Activated CD4-positive, CD25-positive, alpha-beta regulatory T cell treated with anti-CD3 and anti-CD28 coated beads, Interleukin-2, amount 50 U/mL, for 16 hours (primary cell): Measurements from ENCODE around the gene RAP1GAP.
"Not testable (repeated sequence)": the region's sequence is repeated elsewhere in the genome, so short reads cannot be mapped to it uniquely, and the experiment has no call there.

Source experiments
- DNase-seq: peaks from one replicate; pipeline ENCODE4 v3.0.0-alpha.2; 2020; ENCODE audit warnings: low read depth, low spot score

The RAP1GAP gene

GRCh38 chr1:21570528-21570875 is 98.7 kb downstream of the RAP1GAP start:
- DNase-seq = no peak

- no peak for DNase-seq
Observed at GRCh38 chr1:21569820-21570527, 99.2 kb downstream of the RAP1GAP start.

- DNase-seq = no peak
Observed at GRCh38 chr1:21568809-21569385, 100.3 kb downstream of the RAP1GAP start.

GRCh38 chr1:21568006-21568746 is 101.0 kb downstream of the RAP1GAP start:
- no peak for DNase-seq

GRCh38 chr1:21567241-21568005 is 101.7 kb downstream of the RAP1GAP start:
- no peak for DNase-seq

- DNase-seq = not testable (repeated sequence)
Observed at GRCh38 chr1:21566361-21566760, 102.8 kb downstream of the RAP1GAP start.

- no peak for DNase-seq
Observed at GRCh38 chr1:21565285-21565684, 103.9 kb downstream of the RAP1GAP start.

- no peak for DNase-seq
Observed at GRCh38 chr1:21564521-21565095, 104.5 kb downstream of the RAP1GAP start.

GRCh38 chr1:21563971-21564370 is 105.2 kb downstream of the RAP1GAP start:
- DNase-seq = no peak

GRCh38 chr1:21562896-21563295 is 106.3 kb downstream of the RAP1GAP start:
- no peak for DNase-seq

GRCh38 chr1:21560916-21561638 is 108.1 kb downstream of the RAP1GAP start:
- DNase-seq = no peak

- DNase-seq = no peak
Observed at GRCh38 chr1:21559788-21560567, 109.2 kb downstream of the RAP1GAP start.

GRCh38 chr1:21553116-21553926 is 115.8 kb downstream of the RAP1GAP start:
- DNase-seq = no peak

GRCh38 chr1:21552715-21553114 is 116.4 kb downstream of the RAP1GAP start:
- no peak for DNase-seq

- no peak for DNase-seq
Observed at GRCh38 chr1:21550866-21551475, 118.2 kb downstream of the RAP1GAP start.

- DNase-seq = no peak
Observed at GRCh38 chr1:21550097-21550496, 119.1 kb downstream of the RAP1GAP start.

GRCh38 chr1:21547876-21548275 is 121.3 kb downstream of the RAP1GAP start:
- DNase-seq = no peak
